Eye (tissue), 1 donor: ENCODE measurements around the gene SHANK1.
A peak's percentile ranks its signal among the peaks of the same experiment; 100 is the strongest.
"Not testable (repeated sequence)": the region's sequence is repeated elsewhere in the genome, so short reads cannot be mapped to it uniquely, and the experiment has no call there.

Source experiments
- DNase-seq: peaks from one replicate; pipeline ENCODE4 v3.0.0-alpha.2; 2015

SHANK1 gene

DNA sequence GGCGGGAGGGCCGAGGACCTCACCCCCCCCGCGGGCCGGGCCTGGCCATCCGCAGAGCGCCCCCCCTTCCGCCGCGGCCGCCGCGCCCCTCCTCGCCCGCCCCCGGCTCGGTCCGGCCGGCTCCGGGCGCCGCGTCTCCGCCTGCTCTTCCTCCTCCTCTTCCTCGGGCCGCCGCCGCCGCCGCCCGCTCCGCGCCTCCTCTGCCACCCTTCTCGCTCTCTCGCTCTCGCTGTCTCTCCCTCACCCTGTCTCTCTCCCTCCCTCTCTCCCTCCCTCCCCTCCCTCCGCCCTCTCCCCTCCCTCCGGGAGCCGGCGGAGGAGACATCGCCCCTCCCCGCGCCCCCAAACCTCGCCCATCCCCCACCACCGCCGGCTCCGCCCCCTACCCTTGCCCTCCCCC is at the start of gene SHANK1:
Gene SHANK1 (minus strand): TSS at position 237 of the 400 bp plus-strand sequence. CDS start 2,883 bp downstream, outside the sequence.
- peak; percentile 75 for DNase-seq

DNA sequence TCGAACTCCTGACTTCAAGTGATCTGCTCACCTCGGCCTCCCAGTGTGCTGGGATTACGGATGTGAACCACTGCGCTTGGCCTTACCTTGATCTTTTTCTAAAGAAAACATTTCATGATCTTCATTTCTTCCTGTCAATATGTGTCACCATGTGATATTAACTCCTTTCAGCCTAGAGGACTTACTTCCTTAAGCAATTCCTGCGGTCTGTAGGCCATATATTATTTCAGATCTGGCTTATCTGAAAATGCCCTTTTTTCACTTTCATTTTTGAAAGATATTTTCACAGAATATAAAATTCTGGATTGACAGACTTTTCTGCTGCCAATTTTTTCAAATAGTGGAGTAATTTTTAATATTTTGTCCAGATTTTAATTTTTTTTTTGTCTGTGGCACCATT is 48.7 kb upstream of the SHANK1 start:
- no peak for DNase-seq

DNA sequence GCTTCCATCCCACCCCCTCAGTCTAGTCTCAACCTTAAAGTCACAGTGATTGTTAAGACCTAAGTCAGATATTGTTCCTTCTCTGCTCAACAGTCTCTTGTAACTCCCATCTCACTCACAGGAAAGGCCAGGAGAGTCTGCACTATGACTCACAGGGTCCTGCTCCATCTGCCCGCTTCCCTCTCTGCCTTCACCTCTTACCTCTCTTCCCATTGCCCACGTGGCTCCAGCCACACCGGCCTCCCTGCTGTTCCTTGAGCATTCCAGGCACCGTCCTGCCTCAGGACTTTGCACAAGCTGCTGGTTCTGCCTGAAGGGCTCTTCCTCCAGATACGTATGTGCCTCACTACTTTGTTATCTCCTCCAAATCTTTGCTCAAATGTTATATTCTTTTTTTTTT is 47.7 kb upstream of the SHANK1 start:
- DNase-seq, result not testable (repeated sequence)

DNA sequence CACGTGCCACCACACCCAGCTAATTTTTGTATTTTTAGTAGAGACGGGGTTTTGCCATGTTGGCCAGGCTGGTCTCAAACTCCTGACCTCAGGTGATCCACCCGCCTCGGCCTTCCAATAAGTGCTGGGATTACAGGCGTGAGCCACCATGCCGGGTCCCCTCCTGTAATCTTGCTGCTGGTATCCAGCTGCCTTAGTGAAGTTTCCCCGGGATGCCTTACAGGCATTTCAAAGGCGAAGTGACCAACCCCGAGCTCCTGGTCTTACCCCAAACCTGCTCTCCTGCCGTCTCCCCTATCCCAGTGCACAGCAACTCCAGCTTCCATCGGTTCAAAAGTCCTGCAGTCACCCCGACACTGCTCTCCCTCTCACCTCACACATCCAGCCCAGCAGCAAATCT is 47.1 kb upstream of the SHANK1 start:
- not testable (repeated sequence) for DNase-seq

DNA sequence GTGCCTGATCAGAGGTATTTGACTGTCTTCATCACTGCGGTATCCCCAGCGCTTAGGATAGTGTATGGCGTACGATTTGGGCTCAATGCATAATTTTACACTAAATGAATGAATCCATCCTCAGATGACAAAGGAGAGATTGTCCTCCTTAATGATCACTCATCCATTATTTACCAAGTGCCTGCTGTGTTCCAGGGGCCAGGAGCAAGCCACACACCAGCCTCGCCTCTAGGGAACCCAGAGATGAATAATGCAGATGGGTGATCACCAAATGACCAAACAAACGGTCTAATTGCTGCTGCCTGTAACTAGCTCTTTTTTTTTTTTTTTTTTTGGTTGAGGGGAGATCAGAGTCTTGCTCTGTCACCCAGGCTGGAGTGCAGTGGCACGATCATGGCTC is 44.8 kb upstream of the SHANK1 start:
- DNase-seq, result peak; percentile 77

DNA sequence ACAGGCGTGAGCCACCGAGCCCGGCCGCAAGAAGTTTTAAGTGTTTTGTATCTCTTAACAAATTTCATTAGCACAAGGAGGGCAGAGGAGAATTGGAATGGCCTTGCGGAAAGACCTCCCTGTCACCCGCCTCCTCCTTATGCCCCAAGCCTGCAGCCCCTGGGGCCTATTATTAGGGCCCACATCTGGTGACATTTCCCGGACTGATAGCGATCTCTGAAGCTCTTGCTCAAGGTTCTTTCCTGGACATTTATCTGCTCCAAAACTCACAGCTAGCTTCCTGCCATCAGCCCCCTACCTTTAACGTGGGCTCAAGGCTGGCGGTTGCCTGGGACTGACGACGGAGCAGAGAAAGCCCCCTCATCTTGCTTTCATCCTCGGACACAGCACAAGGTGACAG is 43.9 kb upstream of the SHANK1 start:
- DNase-seq, result not testable (repeated sequence)

DNA sequence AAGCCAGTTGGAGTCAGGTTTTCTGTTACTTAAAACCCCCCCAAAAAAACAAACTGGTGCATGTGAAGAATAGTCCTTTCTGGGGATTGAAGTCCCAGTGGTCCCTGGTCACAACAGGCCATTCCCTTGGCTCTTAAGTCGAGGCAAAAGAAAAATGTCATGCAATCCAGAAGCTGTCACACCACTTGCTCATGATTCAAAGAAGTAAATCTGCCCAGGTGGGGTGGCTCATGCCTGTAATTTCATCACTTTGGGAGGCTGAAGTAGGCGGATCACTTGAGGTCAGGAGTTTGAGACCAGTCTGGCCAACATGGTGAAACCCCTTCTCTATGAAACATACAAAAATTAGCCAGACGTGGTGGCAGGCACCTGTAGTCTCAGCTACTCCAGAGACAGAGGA is 41.9 kb upstream of the SHANK1 start:
- DNase-seq, result not testable (repeated sequence)

DNA sequence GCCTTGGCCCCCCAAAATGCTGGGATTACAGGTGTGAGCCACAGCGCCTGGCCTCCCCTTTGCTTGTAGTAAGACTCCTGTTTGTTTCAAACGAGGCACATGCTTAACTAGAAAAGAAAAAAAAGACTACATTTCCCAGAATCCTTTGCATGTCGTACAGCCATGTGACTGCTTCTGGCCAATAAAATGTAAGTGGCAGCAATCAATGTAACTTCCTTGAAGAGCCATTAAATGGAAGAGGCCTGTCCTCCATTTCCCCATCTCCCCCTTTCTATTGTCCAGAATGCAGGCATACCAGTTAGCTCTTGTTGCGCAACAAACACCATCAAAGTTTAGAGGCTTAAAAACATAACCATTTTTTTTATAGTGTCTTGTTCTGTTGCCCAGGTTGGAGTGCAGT is 40.3 kb upstream of the SHANK1 start:
- DNase-seq, result peak; percentile 56

DNA sequence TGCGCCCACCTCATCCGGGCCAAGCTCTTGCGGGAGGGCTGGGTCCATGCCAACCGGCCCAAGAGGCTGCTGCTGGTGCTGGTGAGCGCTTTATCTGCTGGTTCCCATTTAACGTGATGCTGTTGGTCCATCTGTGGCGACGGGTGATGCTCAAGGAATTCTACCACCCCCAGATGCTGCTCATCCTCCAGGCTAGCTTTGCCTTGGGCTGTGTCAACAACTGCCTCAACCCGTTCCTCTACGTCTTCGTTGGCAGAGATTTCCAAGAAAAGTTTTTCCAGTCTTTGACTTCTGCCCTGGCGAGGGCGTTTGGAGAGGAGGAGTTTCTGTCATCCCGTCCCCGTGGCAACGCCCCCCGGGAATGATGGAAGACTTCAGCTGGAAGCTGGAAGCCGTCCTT is 39.5 kb upstream of the SHANK1 start:
- DNase-seq, result not testable (repeated sequence)

DNA sequence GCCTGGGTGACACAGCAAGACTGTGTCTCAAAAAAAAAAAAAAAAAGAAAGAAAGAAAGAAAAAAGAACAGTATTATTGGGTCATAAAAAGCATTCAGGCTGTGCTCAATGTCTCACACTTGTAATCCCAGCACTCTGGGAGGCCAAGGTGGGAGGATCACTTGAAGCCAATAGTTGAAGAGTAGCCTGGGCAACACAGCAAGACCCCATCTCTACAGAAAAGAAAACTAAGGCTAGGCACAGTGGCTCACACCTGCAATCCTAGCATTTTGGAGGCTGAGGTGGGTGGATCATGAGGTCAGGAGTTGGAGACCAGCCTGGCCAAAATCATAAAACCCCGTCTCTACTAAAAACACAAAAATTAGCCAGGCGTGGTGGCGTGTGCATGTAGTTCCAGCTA is 38.0 kb upstream of the SHANK1 start:
- DNase-seq, result not testable (repeated sequence)

DNA sequence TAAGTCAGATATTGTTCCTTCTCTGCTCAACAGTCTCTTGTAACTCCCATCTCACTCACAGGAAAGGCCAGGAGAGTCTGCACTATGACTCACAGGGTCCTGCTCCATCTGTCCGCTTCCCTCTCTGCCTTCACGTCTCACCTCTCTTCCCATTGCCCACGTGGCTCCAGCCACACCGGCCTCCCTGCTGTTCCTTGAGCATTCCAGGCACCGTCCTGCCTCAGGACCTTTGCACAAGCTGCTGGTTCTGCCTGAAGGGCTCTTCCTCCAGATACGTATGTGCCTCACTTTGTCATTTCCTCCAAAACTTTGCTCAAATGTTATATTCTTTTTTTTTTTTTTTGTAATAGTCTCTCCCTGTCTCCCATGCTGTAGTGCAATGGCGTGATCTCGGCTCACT is 36.6 kb upstream of the SHANK1 start:
- DNase-seq, result not testable (repeated sequence)

DNA sequence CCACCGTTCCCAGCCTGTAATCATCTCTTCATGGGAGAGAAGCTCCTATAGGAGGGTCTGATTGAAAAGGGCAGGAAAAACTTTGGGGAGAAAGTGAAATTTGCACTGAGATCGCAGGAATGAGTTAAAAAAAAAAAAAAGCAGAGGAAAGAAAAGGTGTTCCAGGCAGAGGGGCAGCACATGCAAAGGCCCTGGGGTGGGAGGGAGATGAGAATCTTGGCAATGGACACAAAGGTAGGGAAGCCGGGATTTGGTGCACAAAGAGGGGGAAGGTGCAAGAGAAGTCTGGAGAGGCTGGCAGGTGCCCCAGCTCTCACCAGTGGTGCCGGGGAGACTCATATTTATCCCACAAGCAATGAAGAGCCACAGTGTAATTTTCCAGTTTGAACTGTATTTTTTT is 34.3 kb upstream of the SHANK1 start:
- no peak for DNase-seq

DNA sequence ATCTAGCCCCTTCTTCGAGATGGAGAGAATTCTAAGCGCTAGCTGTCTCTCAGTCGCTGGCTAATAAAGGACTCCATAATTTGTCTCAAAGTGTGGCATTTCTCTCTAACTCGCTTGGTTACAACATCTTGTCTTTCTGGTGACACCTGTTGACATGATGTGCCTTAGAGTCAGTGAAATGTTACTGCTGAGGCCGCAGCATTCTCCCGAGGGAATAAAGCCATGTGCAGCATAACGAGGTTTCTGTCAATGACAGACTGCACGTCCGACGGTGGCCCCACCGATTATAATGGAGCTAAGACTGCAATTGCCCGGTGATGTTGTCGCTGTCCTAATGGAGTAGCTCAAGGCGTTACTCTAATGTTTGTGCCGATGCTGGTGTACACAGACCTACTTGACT is 30.4 kb upstream of the SHANK1 start:
- no peak for DNase-seq

DNA sequence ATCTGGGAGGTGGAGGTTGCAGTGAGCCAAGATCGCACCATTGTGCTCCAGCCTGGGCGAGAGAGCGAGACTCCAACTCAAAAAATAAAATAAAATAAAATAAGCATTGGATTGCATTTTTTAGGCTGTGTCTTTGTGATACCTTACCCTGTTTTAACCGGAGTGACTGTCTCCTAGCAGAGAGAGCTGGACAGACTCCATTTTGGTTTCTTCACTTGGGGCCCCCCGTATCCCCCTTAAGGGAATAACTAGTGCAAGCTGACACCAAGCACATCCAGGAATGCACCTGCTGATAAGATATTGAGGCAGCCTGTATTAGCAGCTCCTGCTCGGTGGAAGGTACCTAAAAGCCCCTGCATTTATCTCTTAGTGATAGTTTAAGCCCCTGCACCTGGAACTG is 29.9 kb upstream of the SHANK1 start:
- DNase-seq, result no peak

DNA sequence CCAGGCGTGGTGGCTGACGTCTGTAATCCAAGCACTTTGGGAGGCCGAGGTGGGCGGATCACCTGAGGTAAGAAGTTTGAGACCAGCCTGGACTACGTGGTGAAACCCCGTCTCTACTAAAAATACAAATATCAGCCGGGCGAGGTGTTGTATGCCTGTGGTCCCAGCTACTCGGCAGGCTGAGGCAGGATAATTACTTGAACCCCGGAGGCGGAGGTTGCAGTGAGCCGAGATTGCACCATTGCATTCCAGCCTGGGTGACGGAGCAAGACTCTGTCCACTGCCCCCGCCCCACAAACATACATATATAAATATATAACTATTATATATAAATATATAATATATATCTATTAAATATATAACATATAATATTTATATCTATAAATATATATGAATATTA is 27.5 kb upstream of the SHANK1 start:
- DNase-seq, result not testable (repeated sequence)

DNA sequence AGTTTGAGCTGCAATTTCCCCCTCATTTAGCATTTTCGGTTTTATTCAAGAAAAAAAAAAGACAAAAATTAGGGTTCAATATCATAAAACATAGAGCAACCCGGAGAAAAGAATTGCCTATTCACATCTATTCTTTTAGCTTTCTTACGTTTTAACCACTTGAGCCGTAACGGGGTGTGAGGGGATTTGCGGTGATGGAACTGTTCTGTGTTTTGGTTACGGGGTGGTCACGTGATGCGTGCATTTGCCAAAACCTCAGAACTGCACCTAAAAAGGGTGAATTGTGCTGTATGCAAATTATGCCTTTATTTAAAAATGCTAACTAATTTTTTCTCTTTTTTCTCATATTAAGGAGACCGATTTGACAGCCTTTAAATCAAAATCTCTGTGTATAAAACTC is 25.6 kb upstream of the SHANK1 start:
- no peak for DNase-seq

DNA sequence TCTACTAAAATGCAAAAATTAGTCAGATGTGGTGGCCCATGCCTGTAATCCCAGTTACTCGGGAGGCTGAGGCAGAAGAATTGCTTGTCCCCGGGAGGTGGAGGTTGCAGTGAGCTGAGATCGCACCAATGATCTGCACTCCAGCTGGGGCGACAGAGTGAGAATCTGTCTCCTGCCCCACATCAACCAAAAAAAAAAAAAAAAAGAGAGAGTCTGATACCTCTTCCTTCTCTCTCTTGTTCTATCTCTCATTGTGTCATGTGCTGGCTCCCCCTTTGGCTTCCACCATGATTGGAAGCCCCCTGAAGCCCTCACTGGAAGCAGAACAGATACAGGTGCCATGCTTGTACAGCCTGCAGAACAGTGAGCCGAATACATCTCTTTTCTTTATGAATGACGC is 23.9 kb upstream of the SHANK1 start:
- DNase-seq, result no peak

DNA sequence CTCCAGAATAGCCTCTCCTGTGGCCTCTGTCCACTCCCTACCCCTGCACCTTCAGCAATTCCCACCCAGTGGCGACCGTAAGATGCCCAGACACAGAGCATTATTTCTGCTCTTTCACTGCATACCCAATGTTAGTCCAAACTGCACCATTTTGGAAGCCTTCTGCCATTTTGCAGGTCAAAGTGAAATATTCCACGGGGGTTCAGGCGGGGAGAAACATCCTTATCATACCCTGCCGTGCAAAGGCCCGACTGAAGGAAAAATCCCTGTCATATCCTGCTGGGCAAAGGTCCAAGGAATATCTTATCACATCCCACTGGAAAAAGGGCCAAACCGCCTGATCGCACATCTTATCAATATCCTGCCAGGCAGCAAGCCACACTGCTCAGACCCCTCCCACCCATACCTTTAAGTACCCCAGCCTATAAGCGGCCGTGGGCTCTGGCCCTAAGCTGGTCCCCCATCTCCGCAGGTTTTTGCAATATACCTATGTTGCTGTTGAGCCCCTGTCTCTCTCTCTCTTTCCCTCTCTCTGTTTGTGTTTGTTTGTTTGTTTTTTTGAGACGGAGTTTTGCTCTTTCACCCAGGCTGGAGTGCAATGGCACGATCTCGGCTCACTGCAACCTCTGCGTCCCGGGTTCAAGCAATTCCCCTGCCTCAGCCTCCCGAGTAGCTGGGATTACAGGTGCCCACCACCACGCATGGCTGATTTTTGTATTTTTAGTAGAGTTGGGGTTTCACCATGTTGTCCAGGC is 21.8 kb upstream of the SHANK1 start:
- no peak for DNase-seq

DNA sequence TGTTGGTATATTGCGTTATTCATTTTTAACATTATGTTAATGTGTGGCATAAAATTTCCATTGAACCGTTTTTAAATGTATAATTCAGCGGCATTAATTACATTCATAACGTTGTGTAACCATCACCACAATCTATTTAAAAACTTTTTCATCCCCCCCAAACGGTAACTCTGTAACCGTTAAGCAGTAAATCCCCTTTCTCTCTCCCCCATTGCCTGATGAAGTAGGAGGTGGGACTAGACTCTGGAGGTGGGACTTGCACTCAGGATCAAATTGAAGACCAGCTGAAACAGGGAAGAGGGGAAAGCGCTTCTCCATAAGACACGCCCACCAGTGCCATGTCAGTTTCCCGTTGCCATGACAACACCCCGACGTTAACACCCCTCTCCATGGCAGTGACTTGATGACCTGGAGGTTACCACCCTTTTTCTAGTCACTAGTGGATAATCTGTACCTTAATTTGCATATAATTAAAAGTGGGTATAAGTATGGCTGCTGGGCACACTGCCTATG is 20.4 kb upstream of the SHANK1 start:
- DNase-seq, result no peak

DNA sequence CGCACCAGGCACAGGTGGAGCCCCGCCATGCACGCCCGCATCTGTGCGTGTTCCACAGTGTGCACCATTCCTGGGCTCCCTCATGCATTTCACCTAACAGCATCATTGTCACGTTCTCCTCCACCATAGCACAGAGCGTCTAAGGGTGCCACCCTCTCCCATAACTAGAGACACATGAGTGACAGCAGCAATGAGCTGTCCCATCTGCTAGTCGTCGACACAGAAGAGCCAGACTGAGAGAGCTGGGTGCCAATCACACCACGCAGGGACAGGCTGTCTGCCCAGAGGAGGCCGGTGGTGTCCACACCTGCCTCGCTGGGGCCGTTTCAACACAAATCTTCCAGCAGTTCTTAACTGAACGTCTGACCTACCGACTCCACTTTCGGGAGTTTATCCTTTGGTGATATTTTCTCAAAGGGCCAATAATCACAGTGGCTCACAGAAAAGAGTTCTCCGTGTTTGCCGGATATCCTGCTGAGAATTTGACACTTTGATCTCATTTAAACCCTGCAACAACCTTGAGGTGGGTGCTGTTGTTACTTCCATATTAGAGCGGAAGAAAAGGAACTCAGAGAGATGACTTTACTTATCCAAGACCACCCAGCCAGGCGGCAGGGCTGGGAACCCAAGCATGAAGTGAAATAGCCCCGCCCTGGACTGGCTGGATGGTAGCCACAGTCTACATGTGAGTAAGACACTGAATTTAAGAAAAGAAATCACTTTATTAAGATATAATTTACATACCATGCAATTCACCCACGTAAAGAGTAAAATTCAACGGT is 19.7 kb upstream of the SHANK1 start:
- no peak for DNase-seq

DNA sequence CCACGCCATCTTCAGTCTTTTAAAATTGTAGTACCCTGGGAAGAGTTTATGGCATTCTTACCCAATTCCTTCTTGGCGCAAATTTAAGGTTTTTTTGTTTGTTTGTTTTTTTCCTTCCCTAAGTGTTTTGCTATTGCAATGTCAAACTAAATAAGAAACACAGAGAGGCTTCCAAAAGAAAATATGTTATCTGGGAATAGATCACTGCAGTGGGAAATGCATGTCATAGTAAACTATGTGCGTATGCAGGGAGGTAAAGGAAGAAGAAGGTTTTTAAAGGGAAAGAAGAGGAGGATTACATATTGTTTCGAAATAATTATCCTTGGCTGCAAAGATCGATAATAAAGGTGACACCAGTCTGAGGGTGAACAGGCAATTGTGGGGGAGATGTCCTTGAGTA is 16.7 kb upstream of the SHANK1 start:
- DNase-seq, result no peak

DNA sequence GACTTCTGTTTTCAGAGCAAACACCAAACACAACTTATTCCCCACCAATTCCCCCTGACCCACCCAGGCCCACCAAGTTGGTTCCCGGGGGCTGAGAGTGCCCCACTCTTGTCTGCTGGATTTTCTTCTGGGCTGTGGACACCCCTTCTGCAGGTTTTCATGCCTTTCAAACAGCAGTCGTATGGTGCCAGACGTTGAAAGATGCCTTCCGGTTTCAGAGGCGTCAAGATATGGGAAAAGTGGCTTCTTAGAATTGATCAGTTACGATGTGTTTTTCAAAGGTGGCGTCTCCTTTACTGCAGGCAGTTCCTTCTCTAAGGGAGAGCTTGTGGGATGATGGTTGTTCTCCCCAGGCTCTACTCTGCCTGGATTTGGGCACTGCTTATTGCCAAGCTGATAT is 16.3 kb upstream of the SHANK1 start:
- DNase-seq, result no peak

DNA sequence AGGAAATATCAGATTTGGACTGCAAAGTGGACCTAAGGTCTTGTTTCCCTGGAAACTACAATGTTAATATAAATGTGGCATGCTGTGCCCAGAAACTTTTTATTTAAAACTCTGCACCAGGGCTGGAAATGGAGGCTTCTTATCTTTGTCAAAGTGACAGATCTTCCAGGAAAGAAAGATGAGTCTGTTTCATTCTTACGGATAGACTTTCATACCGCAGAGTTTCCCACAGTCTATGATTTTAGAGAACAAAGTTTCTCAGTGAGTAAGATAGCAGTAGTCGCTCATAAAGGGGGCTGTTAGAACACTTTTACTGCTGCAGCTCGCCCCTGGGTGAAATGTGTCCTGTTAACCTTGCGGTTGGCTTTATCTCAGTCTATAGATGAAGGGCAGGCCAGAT is 10.3 kb upstream of the SHANK1 start:
- no peak for DNase-seq

DNA sequence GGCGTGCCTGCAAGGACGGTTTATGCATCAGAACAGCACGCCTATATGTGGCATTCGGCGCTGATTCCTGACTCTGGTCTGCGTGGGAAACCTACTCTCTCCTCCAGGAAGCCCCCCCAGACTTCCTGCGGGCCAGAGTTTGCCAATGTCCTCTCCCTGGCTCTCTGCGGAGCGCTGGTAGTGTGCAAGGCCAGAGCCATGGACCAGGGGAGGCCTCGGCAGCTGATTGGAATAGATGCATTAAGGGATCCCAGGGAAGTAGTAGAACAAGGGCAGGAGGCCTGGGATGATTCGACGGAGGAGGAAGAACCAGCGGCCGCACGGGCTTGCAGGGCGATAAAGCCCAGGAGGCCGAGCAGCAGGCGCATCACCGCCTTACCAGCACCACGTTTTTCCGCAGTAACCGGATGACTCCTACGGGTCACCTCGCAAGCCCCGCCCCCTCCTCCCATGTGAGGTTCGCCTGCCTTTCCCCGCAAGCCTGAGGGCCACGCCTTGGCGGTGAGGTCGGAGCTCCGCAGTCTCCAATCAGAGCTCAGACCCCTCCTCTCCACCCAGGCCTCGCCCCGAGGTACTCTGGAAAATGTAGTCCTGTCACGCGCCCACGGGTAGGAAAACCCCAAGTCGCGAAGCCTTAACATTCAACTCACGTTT is 8.6 kb upstream of the SHANK1 start:
- peak; percentile 94 for DNase-seq
